Heart left ventricle (tissue), 16 donors: ENCODE results near the gene ZNF493. TPM values are rescaled to one million over a fixed set of nuclear protein-coding genes. Genes with fewer than 3 reads are reported as not detected.
A peak's percentile ranks its signal among the peaks of the same experiment; 100 is the strongest.

Experiments used
- ATAC-seq, 4 donors: fragments of 200-7000 bp; cut with Tn5 transposase; one replicate each; pipeline ENCODE4 v1.9.1; 2020 to 2022; ENCODE audit warnings: moderate library complexity in 4 of 4, mild to moderate bottlenecking in 3 of 4, moderate number of reproducible peaks in 1 of 4
- DNase-seq, 5 donors: peaks; one replicate each; pipeline ENCODE4 v3.0.0-alpha.2; 2020
- H3K27ac ChIP-seq, 12 donors: fragments of 200-600 bp; sonication (generic) in 4 of 12; one replicate each; pipeline versions ENCODE4 v1.5.0 to v1.8.0; 2016 to 2022; ENCODE audit warnings: mild to moderate bottlenecking in 2 of 12
- H3K27me3 ChIP-seq, 9 donors: fragments of 200-600 bp; sonication (generic) in 2 of 9; one replicate each; pipeline versions ENCODE4 v1.5.1 to v1.8.0; 2016 to 2022; ENCODE audit warnings: mild to moderate bottlenecking in 3 of 9
- H3K36me3 ChIP-seq, 9 donors: fragments of 200-600 bp; sonication (generic) in 2 of 9; one replicate each; pipeline versions ENCODE4 v1.5.0 to v1.8.0; 2018 to 2022; ENCODE audit warnings: mild to moderate bottlenecking in 2 of 9
- H3K4me1 ChIP-seq, 12 donors: fragments of 200-600 bp; sonication (generic) in 4 of 12; one replicate each; pipeline versions ENCODE4 v1.5.0 to v1.8.0; 2016 to 2022; ENCODE audit warnings: mild to moderate bottlenecking in 3 of 12
- H3K4me3 ChIP-seq, 12 donors: fragments of 200-600 bp; sonication (generic) in 4 of 12; one replicate each; pipeline versions ENCODE4 v1.5.0 to v1.8.0; 2017 to 2022; ENCODE audit warnings: mild to moderate bottlenecking in 9 of 12, moderate library complexity in 4 of 12
- H3K9me3 ChIP-seq, 12 donors: fragments of 200-600 bp; sonication (generic) in 4 of 12; one replicate each; pipeline versions ENCODE4 v1.5.0 to v1.8.0; 2016 to 2022; ENCODE audit warnings: mild to moderate bottlenecking in 1 of 12
- CTCF ChIP-seq, 12 donors: fragments of 200-600 bp; sonication (generic) in 4 of 12; IDR thresholded peaks; one replicate each; pipeline versions ENCODE4 v1.5.0 to v1.8.0; 2018 to 2022; ENCODE audit warnings: antibody characterized with exemption in 12 of 12, mild to moderate bottlenecking in 5 of 12
- POLR2A ChIP-seq, 2 donors: fragments of 450-650 bp; IDR thresholded peaks; one replicate each; pipeline ENCODE4 v1.6.1; 2017; ENCODE audit warnings: antibody characterized with exemption in 2 of 2, mild to moderate bottlenecking in 2 of 2, moderate library complexity in 2 of 2
- WGBS, 4 donors: extraction: QIAGEN DNeasy Blood & Tissue Kit in 2 of 4; methylation state at CpG; one replicate each; pipeline versions ENCODE4 v1.1.5 to v1.1.7; 2013 to 2018; 5-methylcytosine and 5-hydroxymethylcytosine counted together
- intact Hi-C, 10 donors: fragments of 100-400 bp; cut with DNase I; formaldehyde crosslinking; loops; one replicate each; pipeline versions ENCODE4 v1.11.1 to v1.14.2; 2022
- polyA plus RNA-seq, 2 donors: library from polyadenylated mRNA; stranded (reverse); fragments of 200-250 nt; gene quantifications; one replicate each; pipeline ENCODE4 v1.2.3, GENCODE V29; 2013
- total RNA-seq, 9 donors: library from RNA; depleted of rRNA in 2 of 9; stranded (reverse); fragments of >200 nt in 2 of 9; fragmentation: NEBNext Ultra II Directional in 3 of 9; extraction: Animal tissue kit (Norgen Biotek cat#: 25700) in 3 of 9; gene quantifications; one replicate each; pipeline versions ENCODE4 v1.1.0 to v1.2.4, GENCODE V29; 2016 to 2023
- donor health status: ischemic (EF 13 %, LVEDD 7.1; RV severe dilation, severe dysfunction).
- donor health status: healthy with polysubstance abuse.
- donor health status: DM: no; HTN: yes; CAD: no.
- donor health status: DM: no; HTN: no; CAD: no.
- donor health status: ischemic (EF 25% LVEDD 6.9; RV normal size, moderate dysfunction).
- donor health status: ischemic (EF 25% LVEDD 5.7; RV mildly dilated, moderate dysfunction).
- donor health status: healthy.
- donor health status: DM: yes; HTN: yes; CAD: no.
- donor health status: ischemic (EF 35%, LVEDD 5.7; RV mildly dilated, moderate dysfunction).
- donor health status: nonischemic (EF 11% LVEDD 7.7; RV severe dilation, severe dysfunction).
- donor health status: DM: yes; HTN: yes; CAD: no.
- donor health status: PGD.
- donor health status: ischemic (EF 29% LVEDD 5.4; RV normal size, mild dysfunction).
- donor health status: nonischemic (EF 23%, LVEDD 6.1; RV moderate dilation, normal function).

The ZNF493 gene
- total and polyA plus RNA-seq, 11 donors: 2.6 to 18.2 (median 10.9) TPM

GRCh38 chr19:21402303-21402985 is 5.5 kb downstream of the ZNF493 start:
- H3K36me3 ChIP-seq: peaks cover 0 to 54% (median 36%) of the 10 kb centered on the region in 9 donors
- H3K9me3 ChIP-seq: no peaks in the 10 kb centered on the region
- H3K4me1 ChIP-seq: peaks cover 0 to 47% (median 18%) of the 10 kb centered on the region in 12 donors
- TF ChIP-seq CTCF (IDR thresholded peaks at IDR 0.05) (no peak), POLR2A (IDR thresholded peaks at IDR 0.05) (no peak)
- intact Hi-C loops: no loop called here
- WGBS, 4 donors: 55 to 62% (median 58%) methylated on average over 1 of the region's 1 CpG
- no peak overlapping the region for H3K4me3 ChIP-seq
- H3K27ac ChIP-seq: peak overlapping the region in 1 of 12 donors; percentile 7
- ATAC-seq: no peak
- DNase-seq: no peak
- H3K27me3 ChIP-seq: no peaks in the 10 kb centered on the region

- 81 to 98% (median 93%) methylated on average over 1 of the region's 1 CpG for WGBS, 4 donors
- peaks cover 4 to 95% (median 72%) of the 10 kb centered on the region in 9 donors for H3K36me3 ChIP-seq
These were observed 13.2 kb downstream of the ZNF493 start for GRCh38 chr19:21410166-21410565.

GRCh38 chr19:21422244-21422643 is 25.3 kb downstream of the ZNF493 start:
- intact Hi-C loops: no loop called here
- H3K4me3 ChIP-seq: no peak overlapping the region
- TF ChIP-seq CTCF (IDR thresholded peaks at IDR 0.05) (no peak), POLR2A (IDR thresholded peaks at IDR 0.05) (no peak)
- H3K9me3 ChIP-seq: peaks cover 7 to 93% (median 73%) of the 10 kb centered on the region in 12 donors
- peaks cover 0 to 42% (median 9%) of the 10 kb centered on the region in 9 donors for H3K36me3 ChIP-seq
- H3K27ac ChIP-seq: no peak overlapping the region
- DNase-seq: no peak
- H3K27me3 ChIP-seq: no peaks in the 10 kb centered on the region
- no peaks in the 10 kb centered on the region for H3K4me1 ChIP-seq
- no peak for ATAC-seq

More at GRCh38 chr19:21410166-21410565, 13.2 kb downstream of the ZNF493 start:
- Histone ChIP-seq H3K9me3 (peaks cover 0 to 25% (median 0%) of the 10 kb centered on the region in 12 donors), H3K4me3 (no peak overlapping the region), H3K27ac (no peak overlapping the region), H3K27me3 (no peaks in the 10 kb centered on the region), H3K4me1 (no peaks in the 10 kb centered on the region)
- ATAC-seq (no peak), DNase-seq (no peak)
- no peak for TF ChIP-seq CTCF (IDR thresholded peaks at IDR 0.05)
- no peak for TF ChIP-seq POLR2A (IDR thresholded peaks at IDR 0.05)
- intact Hi-C loops: no loop called here

GRCh38 chr19:21423057-21424041 is 26.4 kb downstream of the ZNF493 start:
- ATAC-seq (no peak), DNase-seq (no peak)
- no peak for TF ChIP-seq CTCF (IDR thresholded peaks at IDR 0.05)
- TF ChIP-seq POLR2A (IDR thresholded peaks at IDR 0.05): no peak
- no peaks in the 10 kb centered on the region for H3K27me3 ChIP-seq
- H3K27ac ChIP-seq: no peak overlapping the region
- intact Hi-C loops: no loop called here
- peaks cover 7 to 99% (median 78%) of the 10 kb centered on the region in 12 donors for H3K9me3 ChIP-seq
- WGBS, 4 donors: 92 to 100% (median 96%) methylated on average over 1 of the region's 1 CpG
- H3K4me3 ChIP-seq: no peak overlapping the region
- H3K4me1 ChIP-seq: no peaks in the 10 kb centered on the region
- H3K36me3 ChIP-seq: peaks cover 0 to 35% (median 4%) of the 10 kb centered on the region in 9 donors
